Measurements from ENCODE around the gene ST6GALNAC3.

- TF ChIP-seq CTCF (IDR thresholded peaks at IDR 0.05) (no peak), EZH2 (IDR thresholded peaks at IDR 0.05) (no peak), EZH2phosphoT487 (IDR thresholded peaks at IDR 0.05) (no peak)
Observed at GRCh38 chr1:76640092-76640491, 565.5 kb downstream of the ST6GALNAC3 start.
